ENCODE results near the gene ABHD6. TPM values are rescaled to one million over a fixed set of nuclear protein-coding genes. Genes with fewer than 3 reads are reported as not detected.

Gene ABHD6
- total RNA-seq, 1 donor from 2014 or later, result 6.1 TPM

- H3K4me1 Mint-ChIP-seq (ENCODE audit: low read depth), result peaks cover 29% of the 10 kb centered on the region
- no peaks in the 10 kb centered on the region for H3K36me3 Mint-ChIP-seq (ENCODE audit: insufficient read depth)
- peak overlapping the region; percentile 52 for H3K27ac Mint-ChIP-seq
- H3K9me3 Mint-ChIP-seq (ENCODE audit: low read depth), result no peaks in the 10 kb centered on the region
- H3K4me3 Mint-ChIP-seq (ENCODE audit: low read depth), result no peak overlapping the region
- no peak for TF ChIP-seq CTCF (IDR thresholded peaks at IDR 0.05; ENCODE audit: unreplicated experiment)
- no peak for DNase-seq (ENCODE audit: low spot score, unreplicated experiment)
- H3K27me3 Mint-ChIP-seq, result peaks cover 7% of the 10 kb centered on the region
These were observed 88.8 kb downstream of the ABHD6 start for GRCh38 chr3:58326267-58326900.

GRCh38 chr3:58329150-58329921, 91.7 kb downstream of the ABHD6 start:
- no peak for TF ChIP-seq CTCF (IDR thresholded peaks at IDR 0.05; ENCODE audit: unreplicated experiment)
- Mint-ChIP-seq H3K4me1 (ENCODE audit: low read depth) (peaks cover 22% of the 10 kb centered on the region), H3K36me3 (ENCODE audit: insufficient read depth) (no peaks in the 10 kb centered on the region)

GRCh38 chr3:58329922-58330413, 92.4 kb downstream of the ABHD6 start:
- H3K36me3 Mint-ChIP-seq (ENCODE audit: insufficient read depth), result no peaks in the 10 kb centered on the region
- peaks cover 11% of the 10 kb centered on the region for H3K27me3 Mint-ChIP-seq
- H3K9me3 Mint-ChIP-seq (ENCODE audit: low read depth), result no peaks in the 10 kb centered on the region
- no peak overlapping the region for H3K27ac Mint-ChIP-seq
- no peak overlapping the region for H3K4me3 Mint-ChIP-seq (ENCODE audit: low read depth)
- DNase-seq (ENCODE audit: low spot score, unreplicated experiment), result no peak
- TF ChIP-seq CTCF (IDR thresholded peaks at IDR 0.05; ENCODE audit: unreplicated experiment), result no peak
- H3K4me1 Mint-ChIP-seq (ENCODE audit: low read depth), result peaks cover 23% of the 10 kb centered on the region

More at GRCh38 chr3:58329150-58329921, 91.7 kb downstream of the ABHD6 start:
- no peak overlapping the region for H3K4me3 Mint-ChIP-seq (ENCODE audit: low read depth)
- no peak overlapping the region for H3K27ac Mint-ChIP-seq
- no peaks in the 10 kb centered on the region for H3K9me3 Mint-ChIP-seq (ENCODE audit: low read depth)
- DNase-seq (ENCODE audit: low spot score, unreplicated experiment), result no peak
- peaks cover 11% of the 10 kb centered on the region for H3K27me3 Mint-ChIP-seq

GRCh38 chr3:58331593-58332152, 94.1 kb downstream of the ABHD6 start:
- H3K4me1 Mint-ChIP-seq (ENCODE audit: low read depth), result peaks cover 11% of the 10 kb centered on the region
- peaks cover 11% of the 10 kb centered on the region for H3K27me3 Mint-ChIP-seq

More at GRCh38 chr3:58331593-58332152, 94.1 kb downstream of the ABHD6 start:
- Mint-ChIP-seq H3K36me3 (ENCODE audit: insufficient read depth) (no peaks in the 10 kb centered on the region), H3K4me3 (ENCODE audit: low read depth) (peak overlapping the region; percentile 67), H3K9me3 (ENCODE audit: low read depth) (no peaks in the 10 kb centered on the region), H3K27ac (no peak overlapping the region)
- DNase-seq (ENCODE audit: low spot score, unreplicated experiment), result no peak
- no peak for TF ChIP-seq CTCF (IDR thresholded peaks at IDR 0.05; ENCODE audit: unreplicated experiment)

Measured in progenitor cell of endocrine pancreas (in vitro differentiated cells).